ENCODE results near the gene GTF3C1. TPM values are rescaled to one million over a fixed set of nuclear protein-coding genes. Genes with fewer than 3 reads are reported as not detected.
A peak's percentile ranks its signal among the peaks of the same experiment; 100 is the strongest.

The GTF3C1 gene
- total RNA-seq, 1 donor from 2014 or later, result 98.7 TPM

DNA sequence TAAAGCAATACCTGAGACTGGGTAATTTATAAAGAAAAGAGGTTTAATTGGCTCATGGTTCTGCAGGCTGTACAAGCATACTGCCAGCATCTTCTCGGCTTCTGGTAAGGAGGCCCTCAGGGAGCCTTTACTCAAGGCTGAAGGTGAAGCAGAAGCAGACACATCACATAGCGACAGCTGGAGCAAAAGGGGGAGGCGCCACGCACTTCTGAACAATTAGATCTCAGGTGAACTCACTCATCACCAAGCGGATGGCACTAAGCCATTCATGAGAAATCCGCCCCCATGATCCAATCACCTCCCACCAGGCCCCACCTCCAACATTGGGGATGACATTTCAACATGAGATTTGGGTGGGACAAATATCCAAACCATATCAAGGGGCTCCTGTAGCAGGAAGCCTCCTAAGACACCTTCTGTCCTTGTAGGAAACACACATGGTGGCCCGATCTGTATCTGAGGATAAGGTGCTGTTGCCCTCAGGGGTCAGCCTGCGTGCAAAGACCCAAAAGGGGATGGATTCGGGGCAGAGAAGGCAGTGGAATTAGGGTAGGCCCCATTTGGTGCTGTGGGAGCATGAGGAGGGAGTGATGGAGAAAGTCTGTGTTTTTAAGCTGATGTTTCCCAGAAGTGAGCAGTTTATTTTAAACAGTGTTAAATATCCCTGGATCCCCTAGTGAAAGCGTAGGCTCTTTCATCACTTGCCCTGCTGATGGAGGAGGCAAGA, 124.8 kb downstream of the GTF3C1 start:
- peaks cover 4% of the 10 kb centered on the region for H3K9me3 Mint-ChIP-seq (ENCODE audit: unreplicated experiment)
- H3K36me3 Mint-ChIP-seq (ENCODE audit: low read depth, unreplicated experiment), result no peaks in the 10 kb centered on the region
- peak; percentile 0 for DNase-seq (ENCODE audit: low spot score)
- no peak overlapping the region for H3K27ac Mint-ChIP-seq (ENCODE audit: unreplicated experiment)
- H3K4me1 Mint-ChIP-seq (ENCODE audit: unreplicated experiment), result no peaks in the 10 kb centered on the region
- no peaks in the 10 kb centered on the region for H3K27me3 Mint-ChIP-seq (ENCODE audit: unreplicated experiment)
- TF ChIP-seq, protein P1, sequence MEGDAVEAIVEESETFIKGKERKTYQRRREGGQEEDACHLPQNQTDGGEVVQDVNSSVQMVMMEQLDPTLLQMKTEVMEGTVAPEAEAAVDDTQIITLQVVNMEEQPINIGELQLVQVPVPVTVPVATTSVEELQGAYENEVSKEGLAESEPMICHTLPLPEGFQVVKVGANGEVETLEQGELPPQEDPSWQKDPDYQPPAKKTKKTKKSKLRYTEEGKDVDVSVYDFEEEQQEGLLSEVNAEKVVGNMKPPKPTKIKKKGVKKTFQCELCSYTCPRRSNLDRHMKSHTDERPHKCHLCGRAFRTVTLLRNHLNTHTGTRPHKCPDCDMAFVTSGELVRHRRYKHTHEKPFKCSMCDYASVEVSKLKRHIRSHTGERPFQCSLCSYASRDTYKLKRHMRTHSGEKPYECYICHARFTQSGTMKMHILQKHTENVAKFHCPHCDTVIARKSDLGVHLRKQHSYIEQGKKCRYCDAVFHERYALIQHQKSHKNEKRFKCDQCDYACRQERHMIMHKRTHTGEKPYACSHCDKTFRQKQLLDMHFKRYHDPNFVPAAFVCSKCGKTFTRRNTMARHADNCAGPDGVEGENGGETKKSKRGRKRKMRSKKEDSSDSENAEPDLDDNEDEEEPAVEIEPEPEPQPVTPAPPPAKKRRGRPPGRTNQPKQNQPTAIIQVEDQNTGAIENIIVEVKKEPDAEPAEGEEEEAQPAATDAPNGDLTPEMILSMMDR (IDR thresholded peaks at IDR 0.05; ENCODE audit: unreplicated experiment), result no peak
- no peak overlapping the region for H3K4me3 Mint-ChIP-seq (ENCODE audit: unreplicated experiment)

GRCh38 chr16:27421961-27422740, 127.6 kb downstream of the GTF3C1 start:
- H3K4me1 Mint-ChIP-seq (ENCODE audit: unreplicated experiment), result no peaks in the 10 kb centered on the region
- TF ChIP-seq, protein P1 (IDR thresholded peaks at IDR 0.05; ENCODE audit: unreplicated experiment), result no peak
- H3K27ac Mint-ChIP-seq (ENCODE audit: unreplicated experiment), result no peak overlapping the region
- H3K36me3 Mint-ChIP-seq (ENCODE audit: low read depth, unreplicated experiment), result no peaks in the 10 kb centered on the region
- H3K27me3 Mint-ChIP-seq (ENCODE audit: unreplicated experiment), result no peaks in the 10 kb centered on the region
- DNase-seq (ENCODE audit: low spot score), result no peak
- H3K4me3 Mint-ChIP-seq (ENCODE audit: unreplicated experiment), result no peak overlapping the region
- H3K9me3 Mint-ChIP-seq (ENCODE audit: unreplicated experiment), result peaks cover 4% of the 10 kb centered on the region

DNA sequence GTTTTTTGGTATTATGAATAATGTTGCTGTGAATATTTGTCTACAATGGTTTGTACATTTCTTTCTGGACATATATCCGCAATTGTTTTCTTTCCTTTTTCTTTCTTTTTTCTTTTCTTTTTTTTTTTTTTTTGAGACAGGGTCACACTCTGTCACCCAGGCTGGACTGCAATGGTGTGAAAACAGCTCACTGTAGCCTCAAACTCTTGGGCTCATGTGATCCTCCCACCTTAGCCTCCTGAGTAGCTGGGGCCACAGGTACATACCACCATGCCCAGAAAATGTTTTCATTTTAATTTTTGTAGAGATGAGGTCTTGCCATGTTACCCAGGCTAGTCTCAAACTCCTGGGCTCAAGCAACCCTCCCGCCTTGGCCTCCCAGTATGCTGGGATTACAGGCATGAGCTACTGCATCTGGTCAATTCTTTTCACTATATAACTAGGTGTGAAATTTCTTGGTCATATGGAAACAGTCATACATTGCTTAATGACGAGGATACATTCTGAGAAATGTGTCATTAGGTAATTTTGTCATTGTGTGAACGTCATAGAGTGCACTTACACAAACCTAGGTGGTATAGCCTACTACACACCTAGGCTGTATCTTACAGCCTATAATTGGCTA, 132.6 kb downstream of the GTF3C1 start:
- H3K36me3 Mint-ChIP-seq (ENCODE audit: low read depth, unreplicated experiment), result no peaks in the 10 kb centered on the region
- TF ChIP-seq, protein P1 (IDR thresholded peaks at IDR 0.05; ENCODE audit: unreplicated experiment), result no peak
- H3K9me3 Mint-ChIP-seq (ENCODE audit: unreplicated experiment), result peaks cover 4% of the 10 kb centered on the region
- H3K27me3 Mint-ChIP-seq (ENCODE audit: unreplicated experiment), result no peaks in the 10 kb centered on the region
- no peak for DNase-seq (ENCODE audit: low spot score)
- H3K4me1 Mint-ChIP-seq (ENCODE audit: unreplicated experiment), result no peaks in the 10 kb centered on the region
- no peak overlapping the region for H3K27ac Mint-ChIP-seq (ENCODE audit: unreplicated experiment)
- H3K4me3 Mint-ChIP-seq (ENCODE audit: unreplicated experiment), result no peak overlapping the region

DNA sequence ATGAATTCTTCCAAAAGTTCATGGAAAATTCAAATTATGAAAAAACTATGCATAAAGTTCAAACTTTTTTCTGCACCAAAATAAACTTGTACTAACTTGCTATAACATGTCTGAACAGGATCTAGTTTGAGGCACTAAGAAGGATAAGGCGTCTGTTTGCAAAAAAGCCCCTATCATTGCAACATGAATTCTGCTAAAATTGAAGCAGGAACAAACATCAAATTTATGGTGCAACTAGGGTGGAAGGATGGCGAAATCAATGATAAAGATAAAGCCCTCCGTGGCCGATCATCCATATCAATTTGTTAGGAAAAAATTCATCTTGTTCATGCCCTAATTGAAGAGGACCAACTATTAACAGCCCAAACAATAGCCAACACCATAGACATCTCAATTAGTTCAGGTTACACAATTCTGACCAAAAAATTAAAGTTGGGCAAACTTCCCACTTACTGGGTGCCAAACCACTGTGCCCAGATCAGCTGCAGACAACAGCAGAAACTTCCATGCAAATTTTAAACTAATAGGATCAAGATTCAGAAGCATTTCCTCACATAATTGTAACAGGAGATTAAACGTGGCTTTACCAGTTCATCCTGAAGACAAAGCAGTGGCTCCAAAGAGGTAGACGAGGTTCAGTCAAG, 134.8 kb downstream of the GTF3C1 start:
- H3K27ac Mint-ChIP-seq (ENCODE audit: unreplicated experiment), result no peak overlapping the region
- TF ChIP-seq, protein P1 (IDR thresholded peaks at IDR 0.05; ENCODE audit: unreplicated experiment), result no peak
- DNase-seq (ENCODE audit: low spot score), result no peak
- no peak overlapping the region for H3K4me3 Mint-ChIP-seq (ENCODE audit: unreplicated experiment)
- H3K4me1 Mint-ChIP-seq (ENCODE audit: unreplicated experiment), result no peaks in the 10 kb centered on the region
- H3K36me3 Mint-ChIP-seq (ENCODE audit: low read depth, unreplicated experiment), result no peaks in the 10 kb centered on the region
- H3K27me3 Mint-ChIP-seq (ENCODE audit: unreplicated experiment), result no peaks in the 10 kb centered on the region
- H3K9me3 Mint-ChIP-seq (ENCODE audit: unreplicated experiment), result no peaks in the 10 kb centered on the region

Data from endothelial cell (in vitro differentiated cells).